WTC11 (cell line): ENCODE data around the gene PHF21B. TPM values are rescaled to one million over a fixed set of nuclear protein-coding genes. Genes with fewer than 3 reads are reported as not detected.
A peak's percentile ranks its signal among the peaks of the same experiment; 100 is the strongest.

ENCODE experiments used
- ATAC-seq: fragments of 200-7000 bp; cut with Tn5 transposase; 2 replicates; pipeline ENCODE4 v1.10.0; 2021; ENCODE audit warnings: mild to moderate bottlenecking, moderate library complexity
- CTCF ChIA-PET: fragments of 300-600 bp; sonication (Branson Sonifier 250); formaldehyde crosslinking; loops from one replicate; lab custom pipeline; 2021; ENCODE audit warnings: antibody characterized with exemption; lab: Charles Lee
- POLR2A ChIA-PET: fragments of 350-600 bp; sonication (Branson Sonifier 250); formaldehyde crosslinking; loops from one replicate; lab custom pipeline; 2021; ENCODE audit warnings: antibody characterized with exemption; lab: Charles Lee
- DNase-seq: peaks from one replicate; pipeline ENCODE4 v3.0.0; 2021; ENCODE audit warnings: low spot score
- H3K27ac Mint-ChIP-seq: 2 replicates; pipeline ENCODE4 v1.8.0; 2021; ENCODE audit warnings: mixed read lengths
- H3K27me3 Mint-ChIP-seq: 2 replicates; pipeline ENCODE4 v1.8.0; 2021; ENCODE audit warnings: low read depth, mild to moderate bottlenecking, moderate library complexity, mixed read lengths
- H3K36me3 Mint-ChIP-seq: 2 replicates; pipeline ENCODE4 v1.8.0; 2021; ENCODE audit warnings: mixed read lengths
- H3K4me1 Mint-ChIP-seq: 2 replicates; pipeline ENCODE4 v1.8.0; 2022; ENCODE audit warnings: mixed read lengths
- H3K4me3 Mint-ChIP-seq: 2 replicates; pipeline ENCODE4 v1.8.0; 2021; ENCODE audit warnings: mild to moderate bottlenecking, moderate library complexity, mixed read lengths
- H3K9me3 Mint-ChIP-seq: 2 replicates; pipeline ENCODE4 v1.8.0; 2021; ENCODE audit warnings: mixed read lengths
- AR ChIP-seq: fragments of 250-450 bp; sonication (Bioruptor Pico); IDR thresholded peaks from 2 replicates; pipeline ENCODE4 v1.9.0; 2021; ENCODE audit warnings: mild to moderate bottlenecking
- ARID4B ChIP-seq: sonication (generic); formaldehyde crosslinking; IDR thresholded peaks from 2 replicates; pipeline ENCODE4 v1.8.0; 2023; ENCODE audit warnings: missing genetic modification reagents, mild to moderate bottlenecking, borderline replicate concordance
- ATF2 ChIP-seq: sonication (generic); formaldehyde crosslinking; IDR thresholded peaks from 2 replicates; pipeline ENCODE4 v1.8.1; 2022; ENCODE audit warnings: low read depth, missing genetic modification reagents, borderline replicate concordance
- ATF3 ChIP-seq: sonication (generic); formaldehyde crosslinking; conservative IDR thresholded peaks from 2 replicates; pipeline ENCODE4 v1.8.1; 2022; ENCODE audit warnings: mild to moderate bottlenecking, missing genetic modification reagents
- CDX4 ChIP-seq: fragments of 250-450 bp; sonication (Bioruptor Pico); IDR thresholded peaks from 2 replicates; pipeline ENCODE4 v1.9.0; 2021; ENCODE audit warnings: moderate library complexity, mild to moderate bottlenecking, inconsistent platforms, borderline replicate concordance
- E2F5 ChIP-seq: sonication (generic); formaldehyde crosslinking; IDR thresholded peaks from 2 replicates; pipeline ENCODE4 v1.8.1; 2022; ENCODE audit warnings: mild to moderate bottlenecking, moderate library complexity, missing genetic modification reagents
- GABPB1 ChIP-seq: sonication (generic); formaldehyde crosslinking; IDR thresholded peaks from 2 replicates; pipeline ENCODE4 v1.8.1; 2023; ENCODE audit warnings: mild to moderate bottlenecking, missing genetic modification reagents
- NFATC4 ChIP-seq: fragments of 250-450 bp; sonication (Bioruptor Pico); IDR thresholded peaks from 2 replicates; pipeline ENCODE4 v1.9.0; 2021; ENCODE audit warnings: mild to moderate bottlenecking
- NFYB ChIP-seq: sonication (generic); formaldehyde crosslinking; conservative IDR thresholded peaks from 2 replicates; pipeline ENCODE4 v1.8.0; 2022; ENCODE audit warnings: low read depth, missing genetic modification reagents
- STAT6 ChIP-seq: sonication (generic); formaldehyde crosslinking; conservative IDR thresholded peaks from 2 replicates; pipeline ENCODE4 v1.8.1; 2023; ENCODE audit warnings: mild to moderate bottlenecking, low read depth, missing genetic modification reagents, moderate library complexity
- TEAD1 ChIP-seq: sonication (generic); formaldehyde crosslinking; IDR thresholded peaks from 2 replicates; pipeline ENCODE4 v1.8.0; 2022; ENCODE audit warnings: mild to moderate bottlenecking, missing genetic modification reagents
- USF1 ChIP-seq: sonication (generic); formaldehyde crosslinking; IDR thresholded peaks from 2 replicates; pipeline ENCODE4 v1.8.0; 2022; ENCODE audit warnings: mild to moderate bottlenecking, missing genetic modification reagents
- USF2 ChIP-seq: sonication (generic); formaldehyde crosslinking; IDR thresholded peaks from 2 replicates; pipeline ENCODE4 v1.8.1; 2023; ENCODE audit warnings: mild to moderate bottlenecking, missing genetic modification reagents, moderate library complexity
- ZNF416 ChIP-seq: fragments of 250-450 bp; sonication (Bioruptor Pico); IDR thresholded peaks from 2 replicates; pipeline ENCODE4 v1.9.0; 2021; ENCODE audit warnings: mild to moderate bottlenecking, inconsistent platforms
- total RNA-seq: library from RNA; stranded (reverse); gene quantifications from 3 replicates; pipeline ENCODE4 v1.2.3, GENCODE V29; 2021

PHF21B gene
- total RNA-seq, 1 experiment from 2014 or later = 107 TPM

GRCh38 chr22:44865193-44866057 lies 144.4 kb downstream of the PHF21B start:
- Mint-ChIP-seq H3K4me1 (peaks cover 16% of the 10 kb centered on the region), H3K27ac (no peak overlapping the region), H3K27me3 (no peaks in the 10 kb centered on the region; the same call in 1 of the 2 replicates), H3K9me3 (0 out of 2 replicates have a peak, but pooled peaks cover 3% of the 10 kb centered on the region), H3K36me3 (peaks cover 8% of the 10 kb centered on the region), H3K4me3 (no peak overlapping the region)
- ATAC-seq (no peak), DNase-seq (no peak)
- TF ChIP-seq ATF2 (CRISPR knock-in tag) = no peak
- TF ChIP-seq AR = no peak
- no peak for TF ChIP-seq TEAD1
- no peak for TF ChIP-seq STAT6 (CRISPR knock-in tag)
- TF ChIP-seq USF2 (CRISPR knock-in tag) = peak; percentile 64
- TF ChIP-seq CDX4 (CRISPR knock-in tag) = no peak
- TF ChIP-seq NFYB = 0 out of 2 replicates have a peak, but pooled peaks have one; percentile 6
- TF ChIP-seq NFATC4 (CRISPR knock-in tag) = no peak
- no peak for TF ChIP-seq ARID4B (CRISPR knock-in tag)
- no peak for TF ChIP-seq E2F5 (CRISPR knock-in tag)
- no peak for TF ChIP-seq ATF3 (CRISPR knock-in tag)
- no peak for TF ChIP-seq GABPB1 (CRISPR knock-in tag)
- no peak for TF ChIP-seq ZNF416 (CRISPR knock-in tag)
- TF ChIP-seq USF1 (CRISPR knock-in tag) = peak; percentile 19; the same call in 1 of the 2 replicates
- POLR2A ChIA-PET = no interaction called here
- CTCF ChIA-PET = no interaction called here
